GM23338 (cell line): ENCODE measurements around the gene GPR141. TPM values are rescaled to one million over a fixed set of nuclear protein-coding genes. Genes with fewer than 3 reads are reported as not detected.

Experiments
- ATAC-seq: fragments of 200-7000 bp; cut with Tn5 transposase; 3 replicates; pipeline ENCODE4 v1.9.1; 2020
- DNase-seq: peaks from one replicate; pipeline ENCODE4 v3.0.0-alpha.2; 2015; ENCODE audit warnings: low spot score
- H2AFZ ChIP-seq: fragments of 200-600 bp; sonication (generic); 2 replicates; pipeline ENCODE4 v1.8.0; 2016; ENCODE audit warnings: antibody characterized with exemption, mild to moderate bottlenecking, moderate library complexity
- H3F3A ChIP-seq: fragments of 200-600 bp; sonication (generic); replicated peaks from 2 replicates; pipeline ENCODE4 v1.8.0; 2017; ENCODE audit warnings: antibody characterized with exemption, mixed run types, low read depth
- H3K27ac ChIP-seq: fragments of 200-600 bp; sonication (generic); 2 replicates; pipeline ENCODE4 v1.6.1; 2016; ENCODE audit warnings: low read depth
- H3K27me3 ChIP-seq: fragments of 200-600 bp; sonication (generic); 2 replicates; pipeline ENCODE4 v1.8.0; 2016; ENCODE audit warnings: mild to moderate bottlenecking, mixed run types, moderate library complexity; ENCODE audit not compliant: insufficient read depth
- H3K36me3 ChIP-seq: fragments of 200-600 bp; sonication (generic); 2 replicates; pipeline ENCODE4 v1.8.0; 2016; ENCODE audit warnings: mild to moderate bottlenecking; ENCODE audit not compliant: insufficient read depth
- H3K4me1 ChIP-seq: fragments of 200-600 bp; sonication (generic); 2 replicates; pipeline ENCODE4 v1.8.0; 2016; ENCODE audit warnings: mild to moderate bottlenecking, moderate library complexity; ENCODE audit not compliant: insufficient read depth
- H3K4me2 ChIP-seq: fragments of 200-600 bp; sonication (generic); 2 replicates; pipeline ENCODE4 v1.7.1; 2017; ENCODE audit warnings: mixed run types
- H3K4me3 ChIP-seq: fragments of 200-600 bp; sonication (generic); 2 replicates; pipeline ENCODE4 v1.6.1; 2016; ENCODE audit warnings: mixed run types
- H3K79me2 ChIP-seq: fragments of 200-600 bp; sonication (generic); replicated peaks from 2 replicates; pipeline ENCODE4 v1.8.0; 2017; ENCODE audit warnings: mild to moderate bottlenecking; ENCODE audit not compliant: insufficient read depth
- H3K9me2 ChIP-seq: fragments of 200-600 bp; sonication (generic); 2 replicates; pipeline ENCODE4 v1.8.0; 2017; ENCODE audit not compliant: insufficient read depth
- H4K20me1 ChIP-seq: fragments of 200-600 bp; sonication (generic); replicated peaks from 2 replicates; pipeline ENCODE4 v1.8.0; 2017; ENCODE audit warnings: mild to moderate bottlenecking; ENCODE audit not compliant: insufficient read depth
- H3K27ac Mint-ChIP-seq: 2 replicates; pipeline ENCODE4 v1.8.0; 2020; ENCODE audit warnings: inconsistent platforms, mild to moderate bottlenecking, moderate library complexity, mixed read lengths
- H3K27me3 Mint-ChIP-seq: 3 replicates; pipeline ENCODE4 v1.8.0; 2022; ENCODE audit warnings: low read depth, mild to moderate bottlenecking, moderate library complexity, mixed read lengths, inconsistent platforms; ENCODE audit not compliant: insufficient read depth, poor library complexity
- H3K36me3 Mint-ChIP-seq: 3 replicates; pipeline ENCODE4 v1.8.0; 2021; ENCODE audit warnings: low read depth, mild to moderate bottlenecking, inconsistent platforms, moderate library complexity, mixed read lengths
- H3K4me1 Mint-ChIP-seq: 3 replicates; pipeline ENCODE4 v1.8.0; 2020; ENCODE audit warnings: mild to moderate bottlenecking, inconsistent platforms, mixed read lengths
- H3K4me3 Mint-ChIP-seq: 3 replicates; pipeline ENCODE4 v1.8.0; 2021; ENCODE audit warnings: moderate library complexity, mild to moderate bottlenecking, inconsistent platforms, mixed read lengths
- H3K9me3 Mint-ChIP-seq: 3 replicates; pipeline ENCODE4 v1.8.0; 2020; ENCODE audit warnings: moderate library complexity, mild to moderate bottlenecking, inconsistent platforms, mixed read lengths
- EZH2phosphoT487 ChIP-seq: fragments of 200-600 bp; sonication (generic); IDR thresholded peaks from one replicate; pipeline ENCODE4 v1.8.1; 2018; ENCODE audit warnings: antibody characterized with exemption; ENCODE audit not compliant: unreplicated experiment
- JUNB ChIP-seq: IDR thresholded peaks from one replicate; pipeline ENCODE4 v1.6.1; 2016; ENCODE audit warnings: antibody characterized with exemption; ENCODE audit not compliant: unreplicated experiment
- NANOG ChIP-seq: IDR thresholded peaks from 2 replicates; pipeline ENCODE4 v1.6.1; 2016; ENCODE audit warnings: antibody characterized with exemption, borderline replicate concordance
- POLR2AphosphoS5 ChIP-seq: IDR thresholded peaks from 2 replicates; pipeline ENCODE4 v1.6.1; 2016; ENCODE audit warnings: antibody characterized with exemption, low read depth
- ZNF114 ChIP-seq: fragments of 250-450 bp; sonication (Bioruptor Pico); IDR thresholded peaks from 2 replicates; pipeline ENCODE4 v1.5.0; 2020; ENCODE audit warnings: mild to moderate bottlenecking, moderate library complexity
- ZNF331 ChIP-seq: fragments of 250-450 bp; sonication (Bioruptor Pico); IDR thresholded peaks from 2 replicates; pipeline ENCODE4 v1.5.0; 2020; ENCODE audit warnings: low read depth, mild to moderate bottlenecking, moderate library complexity
- polyA plus RNA-seq: library from polyadenylated mRNA; unstranded; fragments of >200 nt; fragmentation: Nextera tagmentation; extraction: Ambion mirVana; gene quantifications from 2 replicates; pipeline ENCODE4 v1.2.1, GENCODE V29; 2016
- total RNA-seq: library from RNA; depleted of rRNA; stranded (reverse); fragments of >200 nt; shearing (Covaris generic); gene quantifications from 2 replicates; pipeline ENCODE4 v1.2.3, GENCODE V29; 2014
- TF ChIP-seq, protein P1 (sequence below), 2 experiments: fragments of 200-600 bp in 1 of 2; sonication (generic) in 1 of 2; conservative IDR thresholded peaks; 2 replicates each; pipeline versions ENCODE4 v1.5.1 to v1.6.1; 2016 to 2017; ENCODE audit warnings: antibody characterized with exemption in 2 of 2, low read depth in 2 of 2, mild to moderate bottlenecking in 2 of 2, moderate library complexity in 1 of 2
- TF ChIP-seq, protein P2 (sequence below): IDR thresholded peaks from 2 replicates; pipeline ENCODE4 v1.6.1; 2016; ENCODE audit warnings: antibody characterized with exemption
- TF ChIP-seq, protein P3 (sequence below): fragments of 250-450 bp; sonication (Bioruptor Pico); IDR thresholded peaks from 2 replicates; pipeline ENCODE4 v1.5.0; 2020; ENCODE audit warnings: mild to moderate bottlenecking, moderate library complexity

GPR141 gene
- total and polyA plus RNA-seq, 2 experiments from 2014 or later, result 0.80 TPM; not detected in 1

DNA sequence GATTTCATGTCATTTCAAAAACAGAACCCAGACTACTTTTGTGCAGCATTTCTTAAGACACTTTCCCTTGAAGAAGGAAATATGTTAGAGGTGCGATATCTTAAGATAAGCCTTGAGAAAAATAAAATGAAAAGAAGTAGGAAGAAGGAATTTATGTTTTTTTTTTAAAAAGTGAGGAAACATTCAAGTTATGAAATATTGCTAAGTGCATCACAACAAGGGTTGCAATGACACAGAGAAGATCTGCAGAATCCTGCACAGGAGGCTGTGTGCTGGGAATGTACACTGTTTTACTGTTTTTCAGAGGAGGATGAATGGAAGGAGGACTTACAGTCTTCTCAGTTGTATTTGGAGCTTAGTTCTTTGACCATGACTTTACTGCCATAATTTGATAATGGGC is 85.0 kb downstream of the GPR141 start:
- Mint-ChIP-seq H3K36me3 (no peaks in the 10 kb centered on the region), H3K9me3 (peaks cover 11% of the 10 kb centered on the region), H3K4me3 (no peak overlapping the region), H3K27me3 (peaks cover 1% of the 10 kb centered on the region), H3K27ac (no peak overlapping the region), H3K4me1 (no peaks in the 10 kb centered on the region)
- DNase-seq (no peak), ATAC-seq (no peak)
- Histone ChIP-seq H4K20me1 (no peaks in the 10 kb centered on the region), H3F3A (no peaks in the 10 kb centered on the region), H3K36me3 (peaks cover 2% of the 10 kb centered on the region; the same call in 1 of the 2 replicates), H3K4me1 (no peaks in the 10 kb centered on the region), H3K79me2 (no peaks in the 10 kb centered on the region), H3K9me2 (no peaks in the 10 kb centered on the region), H3K4me2 (no peak overlapping the region), H3K27me3 (no peaks in the 10 kb centered on the region), H3K4me3 (no peak overlapping the region), H2AFZ (no peak overlapping the region), H3K27ac (no peak overlapping the region)
- TF ChIP-seq, protein P1, sequence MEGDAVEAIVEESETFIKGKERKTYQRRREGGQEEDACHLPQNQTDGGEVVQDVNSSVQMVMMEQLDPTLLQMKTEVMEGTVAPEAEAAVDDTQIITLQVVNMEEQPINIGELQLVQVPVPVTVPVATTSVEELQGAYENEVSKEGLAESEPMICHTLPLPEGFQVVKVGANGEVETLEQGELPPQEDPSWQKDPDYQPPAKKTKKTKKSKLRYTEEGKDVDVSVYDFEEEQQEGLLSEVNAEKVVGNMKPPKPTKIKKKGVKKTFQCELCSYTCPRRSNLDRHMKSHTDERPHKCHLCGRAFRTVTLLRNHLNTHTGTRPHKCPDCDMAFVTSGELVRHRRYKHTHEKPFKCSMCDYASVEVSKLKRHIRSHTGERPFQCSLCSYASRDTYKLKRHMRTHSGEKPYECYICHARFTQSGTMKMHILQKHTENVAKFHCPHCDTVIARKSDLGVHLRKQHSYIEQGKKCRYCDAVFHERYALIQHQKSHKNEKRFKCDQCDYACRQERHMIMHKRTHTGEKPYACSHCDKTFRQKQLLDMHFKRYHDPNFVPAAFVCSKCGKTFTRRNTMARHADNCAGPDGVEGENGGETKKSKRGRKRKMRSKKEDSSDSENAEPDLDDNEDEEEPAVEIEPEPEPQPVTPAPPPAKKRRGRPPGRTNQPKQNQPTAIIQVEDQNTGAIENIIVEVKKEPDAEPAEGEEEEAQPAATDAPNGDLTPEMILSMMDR (conservative IDR thresholded peaks at IDR 0.05; ENCODE audit: low read depth in 2 of 2), result no peak
- TF ChIP-seq JUNB, result no peak
- TF ChIP-seq, protein P2, sequence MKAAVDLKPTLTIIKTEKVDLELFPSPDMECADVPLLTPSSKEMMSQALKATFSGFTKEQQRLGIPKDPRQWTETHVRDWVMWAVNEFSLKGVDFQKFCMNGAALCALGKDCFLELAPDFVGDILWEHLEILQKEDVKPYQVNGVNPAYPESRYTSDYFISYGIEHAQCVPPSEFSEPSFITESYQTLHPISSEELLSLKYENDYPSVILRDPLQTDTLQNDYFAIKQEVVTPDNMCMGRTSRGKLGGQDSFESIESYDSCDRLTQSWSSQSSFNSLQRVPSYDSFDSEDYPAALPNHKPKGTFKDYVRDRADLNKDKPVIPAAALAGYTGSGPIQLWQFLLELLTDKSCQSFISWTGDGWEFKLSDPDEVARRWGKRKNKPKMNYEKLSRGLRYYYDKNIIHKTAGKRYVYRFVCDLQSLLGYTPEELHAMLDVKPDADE, result no peak
- no peak for TF ChIP-seq ZNF114
- TF ChIP-seq POLR2AphosphoS5, result no peak
- TF ChIP-seq EZH2phosphoT487, result no peak
- TF ChIP-seq NANOG, result no peak
- TF ChIP-seq, protein P3, sequence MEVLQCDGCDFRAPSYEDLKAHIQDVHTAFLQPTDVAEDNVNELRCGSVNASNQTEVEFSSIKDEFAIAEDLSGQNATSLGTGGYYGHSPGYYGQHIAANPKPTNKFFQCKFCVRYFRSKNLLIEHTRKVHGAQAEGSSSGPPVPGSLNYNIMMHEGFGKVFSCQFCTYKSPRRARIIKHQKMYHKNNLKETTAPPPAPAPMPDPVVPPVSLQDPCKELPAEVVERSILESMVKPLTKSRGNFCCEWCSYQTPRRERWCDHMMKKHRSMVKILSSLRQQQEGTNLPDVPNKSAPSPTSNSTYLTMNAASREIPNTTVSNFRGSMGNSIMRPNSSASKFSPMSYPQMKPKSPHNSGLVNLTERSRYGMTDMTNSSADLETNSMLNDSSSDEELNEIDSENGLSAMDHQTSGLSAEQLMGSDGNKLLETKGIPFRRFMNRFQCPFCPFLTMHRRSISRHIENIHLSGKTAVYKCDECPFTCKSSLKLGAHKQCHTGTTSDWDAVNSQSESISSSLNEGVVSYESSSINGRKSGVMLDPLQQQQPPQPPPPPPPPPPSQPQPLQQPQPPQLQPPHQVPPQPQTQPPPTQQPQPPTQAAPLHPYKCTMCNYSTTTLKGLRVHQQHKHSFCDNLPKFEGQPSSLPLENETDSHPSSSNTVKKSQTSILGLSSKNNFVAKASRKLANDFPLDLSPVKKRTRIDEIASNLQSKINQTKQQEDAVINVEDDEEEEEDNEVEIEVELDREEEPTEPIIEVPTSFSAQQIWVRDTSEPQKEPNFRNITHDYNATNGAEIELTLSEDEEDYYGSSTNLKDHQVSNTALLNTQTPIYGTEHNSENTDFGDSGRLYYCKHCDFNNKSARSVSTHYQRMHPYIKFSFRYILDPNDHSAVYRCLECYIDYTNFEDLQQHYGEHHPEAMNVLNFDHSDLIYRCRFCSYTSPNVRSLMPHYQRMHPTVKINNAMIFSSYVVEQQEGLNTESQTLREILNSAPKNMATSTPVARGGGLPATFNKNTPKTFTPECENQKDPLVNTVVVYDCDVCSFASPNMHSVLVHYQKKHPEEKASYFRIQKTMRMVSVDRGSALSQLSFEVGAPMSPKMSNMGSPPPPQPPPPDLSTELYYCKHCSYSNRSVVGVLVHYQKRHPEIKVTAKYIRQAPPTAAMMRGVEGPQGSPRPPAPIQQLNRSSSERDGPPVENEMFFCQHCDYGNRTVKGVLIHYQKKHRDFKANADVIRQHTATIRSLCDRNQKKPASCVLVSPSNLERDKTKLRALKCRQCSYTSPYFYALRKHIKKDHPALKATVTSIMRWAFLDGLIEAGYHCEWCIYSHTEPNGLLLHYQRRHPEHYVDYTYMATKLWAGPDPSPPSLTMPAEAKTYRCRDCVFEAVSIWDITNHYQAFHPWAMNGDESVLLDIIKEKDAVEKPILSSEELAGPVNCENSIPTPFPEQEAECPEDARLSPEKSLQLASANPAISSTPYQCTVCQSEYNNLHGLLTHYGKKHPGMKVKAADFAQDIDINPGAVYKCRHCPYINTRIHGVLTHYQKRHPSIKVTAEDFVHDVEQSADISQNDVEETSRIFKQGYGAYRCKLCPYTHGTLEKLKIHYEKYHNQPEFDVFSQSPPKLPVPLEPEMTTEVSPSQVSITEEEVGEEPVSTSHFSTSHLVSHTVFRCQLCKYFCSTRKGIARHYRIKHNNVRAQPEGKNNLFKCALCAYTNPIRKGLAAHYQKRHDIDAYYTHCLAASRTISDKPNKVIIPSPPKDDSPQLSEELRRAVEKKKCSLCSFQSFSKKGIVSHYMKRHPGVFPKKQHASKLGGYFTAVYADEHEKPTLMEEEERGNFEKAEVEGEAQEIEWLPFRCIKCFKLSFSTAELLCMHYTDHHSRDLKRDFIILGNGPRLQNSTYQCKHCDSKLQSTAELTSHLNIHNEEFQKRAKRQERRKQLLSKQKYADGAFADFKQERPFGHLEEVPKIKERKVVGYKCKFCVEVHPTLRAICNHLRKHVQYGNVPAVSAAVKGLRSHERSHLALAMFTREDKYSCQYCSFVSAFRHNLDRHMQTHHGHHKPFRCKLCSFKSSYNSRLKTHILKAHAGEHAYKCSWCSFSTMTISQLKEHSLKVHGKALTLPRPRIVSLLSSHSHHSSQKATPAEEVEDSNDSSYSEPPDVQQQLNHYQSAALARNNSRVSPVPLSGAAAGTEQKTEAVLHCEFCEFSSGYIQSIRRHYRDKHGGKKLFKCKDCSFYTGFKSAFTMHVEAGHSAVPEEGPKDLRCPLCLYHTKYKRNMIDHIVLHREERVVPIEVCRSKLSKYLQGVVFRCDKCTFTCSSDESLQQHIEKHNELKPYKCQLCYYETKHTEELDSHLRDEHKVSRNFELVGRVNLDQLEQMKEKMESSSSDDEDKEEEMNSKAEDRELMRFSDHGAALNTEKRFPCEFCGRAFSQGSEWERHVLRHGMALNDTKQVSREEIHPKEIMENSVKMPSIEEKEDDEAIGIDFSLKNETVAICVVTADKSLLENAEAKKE (CRISPR knock-in tag), result no peak
- TF ChIP-seq ZNF331, result no peak
